Measurements from ENCODE around the gene SPINDOC. TPM values are rescaled to one million over a fixed set of nuclear protein-coding genes. Genes with fewer than 3 reads are reported as not detected.

The SPINDOC gene
- total and polyA plus RNA-seq, 4 donors, result 0.42 to 3.8 (median 2.9) TPM

GRCh38 chr11:63855975-63856374, 42.7 kb downstream of the SPINDOC start:
- Histone ChIP-seq H3K9ac (ENCODE audit: low read depth in 1 of 2, low read length in 2 of 2) (no peak overlapping the region), H3K36me3 (ENCODE audit: control insufficient read depth in 4 of 4, insufficient read depth in 3 of 4, low read depth in 1 of 4, low read length in 3 of 4) (no peaks in the 10 kb centered on the region), H3K9me3 (ENCODE audit: control insufficient read depth in 4 of 4, low read length in 3 of 4) (no peaks in the 10 kb centered on the region), H3K27me3 (ENCODE audit: control insufficient read depth in 4 of 4, insufficient read depth in 4 of 4, low read length in 3 of 4) (no peaks in the 10 kb centered on the region), H3K27ac (ENCODE audit: low read depth in 1 of 2, low read length in 2 of 2) (no peak overlapping the region), H3K4me1 (ENCODE audit: control insufficient read depth in 4 of 4, insufficient read depth in 4 of 4, low read length in 3 of 4) (peaks cover under 1 to 2% (median 2%) of the 10 kb centered on the region in 4 donors), H3K4me3 (ENCODE audit: low read depth in 1 of 3, low read length in 3 of 3) (no peak overlapping the region)
- DNase-seq (ENCODE audit: low spot score), result no peak
- WGBS, result 73% methylated on average over 2 of the region's 2 CpGs
- TF ChIP-seq NR2F2 (IDR thresholded peaks at IDR 0.05), result no peak
- no peak for TF ChIP-seq FOXA2 (IDR thresholded peaks at IDR 0.05)
- TF ChIP-seq REST (IDR thresholded peaks at IDR 0.05), result no peak
- TF ChIP-seq MAX (IDR thresholded peaks at IDR 0.05), result no peak
- TF ChIP-seq ZBTB33 (IDR thresholded peaks at IDR 0.05), result no peak
- no peak for TF ChIP-seq HNF4G (IDR thresholded peaks at IDR 0.05)
- no peak for TF ChIP-seq EGR1 (IDR thresholded peaks at IDR 0.05; ENCODE audit: low read depth in 2 of 2)
- no peak for TF ChIP-seq JUND (IDR thresholded peaks at IDR 0.05)
- no peak for TF ChIP-seq HNF4A (conservative IDR thresholded peaks at IDR 0.05)
- TF ChIP-seq RAD21 (IDR thresholded peaks at IDR 0.05), result no peak
- no peak for TF ChIP-seq SP1 (IDR thresholded peaks at IDR 0.05)

- WGBS, result 85% methylated on average over 11 of the region's 11 CpGs
- H3K4me1 ChIP-seq (ENCODE audit: control insufficient read depth in 4 of 4, insufficient read depth in 4 of 4, low read length in 3 of 4), result peaks cover 0 to 6% (median 4%) of the 10 kb centered on the region in 4 donors
- H3K27me3 ChIP-seq (ENCODE audit: control insufficient read depth in 4 of 4, insufficient read depth in 4 of 4, low read length in 3 of 4), result no peaks in the 10 kb centered on the region
- TF ChIP-seq MAX (IDR thresholded peaks at IDR 0.05) (no peak), JUND (IDR thresholded peaks at IDR 0.05) (peak in 1 of 2 donors; percentile 42)
- H3K9me3 ChIP-seq (ENCODE audit: control insufficient read depth in 4 of 4, low read length in 3 of 4), result no peaks in the 10 kb centered on the region
- no peak overlapping the region for H3K4me3 ChIP-seq (ENCODE audit: low read depth in 1 of 3, low read length in 3 of 3)
- no peak for DNase-seq (ENCODE audit: low spot score)
- H3K27ac ChIP-seq (ENCODE audit: low read depth in 1 of 2, low read length in 2 of 2), result peak overlapping the region in 1 of 2 donors; percentile 4
- no peak overlapping the region for H3K9ac ChIP-seq (ENCODE audit: low read depth in 1 of 2, low read length in 2 of 2)
- no peaks in the 10 kb centered on the region for H3K36me3 ChIP-seq (ENCODE audit: control insufficient read depth in 4 of 4, insufficient read depth in 3 of 4, low read depth in 1 of 4, low read length in 3 of 4)
Observed at GRCh38 chr11:63858628-63859550, 45.6 kb downstream of the SPINDOC start.

All from liver (tissue), 9 donors.